Neural cell (in vitro differentiated cells): Measurements from ENCODE around the gene TDRKH.

Experiments used
- EP300 ChIP-seq: fragments of 450-650 bp; conservative IDR thresholded peaks from 2 replicates; pipeline ENCODE4 v1.6.1; 2014; ENCODE audit warnings: antibody characterized with exemption, mild to moderate bottlenecking, moderate library complexity; ENCODE audit not compliant: poor library complexity, severe bottlenecking
- REST ChIP-seq: IDR thresholded peaks from 2 replicates; pipeline ENCODE4 v1.6.1; 2012; ENCODE audit warnings: borderline replicate concordance

- TF ChIP-seq EP300, result no peak
- TF ChIP-seq REST, result no peak
Measured at GRCh38 chr1:151830055-151830454, 39.8 kb upstream of the TDRKH start.
